Hepatocyte (in vitro differentiated cells): ENCODE results near the gene WIPF3.

Experiments used
- EZH2 ChIP-seq: fragments of 200-600 bp; sonication (generic); IDR thresholded peaks from 2 replicates; pipeline ENCODE4 v1.6.1; 2016; ENCODE audit warnings: antibody characterized with exemption, mild to moderate bottlenecking, borderline replicate concordance
- TF ChIP-seq, protein P1 (sequence below): fragments of 200-600 bp; sonication (generic); IDR thresholded peaks from 2 replicates; pipeline ENCODE4 v1.5.1; 2016; ENCODE audit warnings: antibody characterized with exemption, mild to moderate bottlenecking; ENCODE audit not compliant: poor library complexity

DNA sequence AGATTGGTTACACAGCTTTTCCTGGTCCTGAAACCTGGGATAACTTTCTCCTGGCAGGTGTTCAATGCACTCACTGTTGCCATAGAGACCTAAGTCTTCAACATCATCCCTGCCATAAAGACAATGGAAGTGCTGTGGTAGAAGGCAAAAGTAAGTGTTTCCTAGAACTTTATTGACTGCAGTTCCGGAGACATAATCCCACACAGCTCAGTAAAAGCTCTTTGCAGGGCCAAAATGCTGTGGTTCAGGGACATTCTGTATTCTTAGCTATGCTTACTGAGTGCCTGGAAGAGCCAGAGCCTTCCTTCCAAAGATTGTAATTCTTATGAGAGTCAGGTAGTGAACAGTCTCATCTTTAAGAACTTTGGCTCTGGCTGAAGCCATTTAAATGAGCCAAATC lies 5.3 kb downstream of the WIPF3 start:
- TF ChIP-seq EZH2 = no peak
- TF ChIP-seq, protein P1, sequence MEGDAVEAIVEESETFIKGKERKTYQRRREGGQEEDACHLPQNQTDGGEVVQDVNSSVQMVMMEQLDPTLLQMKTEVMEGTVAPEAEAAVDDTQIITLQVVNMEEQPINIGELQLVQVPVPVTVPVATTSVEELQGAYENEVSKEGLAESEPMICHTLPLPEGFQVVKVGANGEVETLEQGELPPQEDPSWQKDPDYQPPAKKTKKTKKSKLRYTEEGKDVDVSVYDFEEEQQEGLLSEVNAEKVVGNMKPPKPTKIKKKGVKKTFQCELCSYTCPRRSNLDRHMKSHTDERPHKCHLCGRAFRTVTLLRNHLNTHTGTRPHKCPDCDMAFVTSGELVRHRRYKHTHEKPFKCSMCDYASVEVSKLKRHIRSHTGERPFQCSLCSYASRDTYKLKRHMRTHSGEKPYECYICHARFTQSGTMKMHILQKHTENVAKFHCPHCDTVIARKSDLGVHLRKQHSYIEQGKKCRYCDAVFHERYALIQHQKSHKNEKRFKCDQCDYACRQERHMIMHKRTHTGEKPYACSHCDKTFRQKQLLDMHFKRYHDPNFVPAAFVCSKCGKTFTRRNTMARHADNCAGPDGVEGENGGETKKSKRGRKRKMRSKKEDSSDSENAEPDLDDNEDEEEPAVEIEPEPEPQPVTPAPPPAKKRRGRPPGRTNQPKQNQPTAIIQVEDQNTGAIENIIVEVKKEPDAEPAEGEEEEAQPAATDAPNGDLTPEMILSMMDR = no peak
